HG03442 (cell line): ENCODE measurements around the gene FALEC.
A peak's percentile ranks its signal among the peaks of the same experiment; 100 is the strongest.

Experiments
- ATAC-seq: cut with Tn5 transposase; IDR thresholded peaks from one replicate; pipeline ENCODE4 v1.9.1; 2021; ENCODE audit warnings: mild to moderate bottlenecking, moderate library complexity; ENCODE audit not compliant: unreplicated experiment

FALEC gene

GRCh38 chr1:150544204-150544603 lies 28.7 kb downstream of the FALEC start:
- ATAC-seq, result no peak

- no peak for ATAC-seq
Observed at GRCh38 chr1:150545486-150546032, 30.0 kb downstream of the FALEC start.

- ATAC-seq, result no peak
Observed at GRCh38 chr1:150546294-150546937, 30.9 kb downstream of the FALEC start.

DNA sequence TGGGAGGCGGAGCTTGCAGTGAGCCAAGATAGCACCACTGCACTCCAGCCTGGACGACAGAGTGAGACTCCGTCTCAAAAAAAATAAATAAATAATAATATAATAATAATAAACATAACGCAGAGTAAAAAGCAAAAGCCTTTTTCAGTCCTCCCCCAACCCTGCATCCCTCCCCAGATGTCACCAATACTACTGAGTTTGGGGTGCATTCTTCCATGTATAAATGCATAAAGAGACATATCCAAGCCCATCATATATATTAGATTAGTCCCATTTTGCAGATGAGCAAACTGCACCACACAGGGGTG lies 32.7 kb downstream of the FALEC start:
- no peak for ATAC-seq

DNA sequence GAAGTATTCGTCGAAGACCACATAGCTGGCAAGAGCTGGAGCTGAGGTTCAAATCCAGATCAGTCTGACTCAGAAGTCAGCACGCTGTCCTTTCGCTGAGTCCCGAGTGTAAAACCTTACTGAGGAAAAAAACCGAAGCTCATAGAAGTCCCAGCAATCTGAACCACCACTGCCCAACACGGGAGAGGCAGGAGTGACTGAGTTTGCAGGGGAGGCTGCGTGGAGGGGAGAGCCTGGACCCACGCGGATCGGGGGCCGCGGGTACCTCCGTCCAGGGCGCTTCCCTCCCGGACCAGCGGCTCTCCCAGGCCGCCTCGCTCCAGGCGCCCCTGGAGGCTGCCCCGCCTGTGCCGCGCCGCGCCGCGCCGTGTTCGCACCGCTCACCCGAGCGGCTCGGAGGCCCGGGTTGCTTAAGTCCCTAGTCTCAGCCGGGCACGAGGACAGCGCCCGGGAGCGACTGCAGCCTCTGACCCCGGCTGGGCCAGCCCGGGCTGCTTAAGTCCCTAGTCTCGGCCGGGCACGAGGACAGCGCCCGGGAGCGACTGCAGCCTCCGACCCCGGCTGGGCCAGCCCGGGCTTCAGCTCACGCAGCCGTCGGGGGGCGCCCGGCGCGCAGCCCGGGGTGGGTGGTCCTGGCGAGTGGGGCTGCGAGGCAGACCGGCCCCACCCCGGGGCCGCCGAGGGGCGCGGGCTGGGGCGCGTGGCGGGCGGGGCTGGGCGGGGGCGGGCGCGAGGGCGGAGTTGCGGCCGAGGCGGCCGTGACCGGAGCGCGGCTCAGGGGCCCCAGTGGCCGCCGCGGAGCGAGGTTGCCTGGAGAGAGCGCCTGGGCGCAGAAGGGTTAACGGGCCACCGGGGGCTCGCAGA lies 33.3 kb downstream of the FALEC start, which contains the start of gene ADAMTSL4:
Gene ADAMTSL4, plus strand, starts transcription at position 777 of the 864 bp plus-strand sequence. CDS start 2,881 bp downstream, outside the sequence.
- ATAC-seq, result peak; percentile 53

- no peak for ATAC-seq
Observed at GRCh38 chr1:150549496-150550221, 34.1 kb downstream of the FALEC start.

DNA sequence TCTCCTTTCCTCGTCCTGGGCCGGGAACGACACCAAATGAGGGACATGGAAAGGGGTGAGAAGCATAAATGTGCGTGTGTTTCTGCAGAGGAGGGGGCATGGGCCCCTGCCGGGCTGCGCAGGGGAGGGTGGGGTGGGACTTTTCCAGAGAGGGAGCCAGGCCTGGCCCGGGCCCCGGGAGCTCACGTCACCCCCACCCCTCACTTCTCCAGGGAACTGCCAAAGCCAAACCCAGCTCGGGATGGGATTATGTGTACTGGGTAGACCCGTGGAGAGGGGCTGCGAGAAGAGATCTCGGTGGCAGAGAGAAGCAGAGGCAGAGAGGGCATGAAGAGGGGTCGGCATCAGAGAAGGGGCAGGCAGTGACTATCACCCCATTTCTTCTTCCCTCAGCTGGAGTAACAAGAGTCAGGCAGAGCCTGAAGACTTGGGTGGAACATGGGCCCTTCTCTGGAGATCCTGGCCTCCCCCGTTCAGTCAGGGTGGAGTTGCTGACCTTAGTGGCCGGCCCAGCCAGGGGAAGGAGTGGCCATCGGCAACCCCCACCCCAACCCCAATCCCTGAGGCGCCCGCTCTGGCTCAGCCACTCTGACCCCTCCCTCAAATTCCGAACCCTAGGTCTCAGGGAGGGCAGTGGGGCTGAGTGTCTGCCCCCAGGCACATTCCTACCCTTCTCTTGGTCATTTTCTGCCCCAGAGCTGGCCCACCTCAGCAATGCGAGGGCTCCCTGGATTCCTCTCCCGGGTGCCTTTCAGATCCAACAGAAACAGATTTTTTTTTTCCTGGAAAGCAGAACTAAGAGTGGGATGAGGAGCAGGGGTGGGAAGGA lies 34.9 kb downstream of the FALEC start:
- ATAC-seq, result no peak

- ATAC-seq, result no peak
Observed at GRCh38 chr1:150551051-150551783, 35.7 kb downstream of the FALEC start.

- no peak for ATAC-seq
Observed at GRCh38 chr1:150551784-150552127, 36.2 kb downstream of the FALEC start.

- no peak for ATAC-seq
Observed at GRCh38 chr1:150552128-150552910, 36.8 kb downstream of the FALEC start.

DNA sequence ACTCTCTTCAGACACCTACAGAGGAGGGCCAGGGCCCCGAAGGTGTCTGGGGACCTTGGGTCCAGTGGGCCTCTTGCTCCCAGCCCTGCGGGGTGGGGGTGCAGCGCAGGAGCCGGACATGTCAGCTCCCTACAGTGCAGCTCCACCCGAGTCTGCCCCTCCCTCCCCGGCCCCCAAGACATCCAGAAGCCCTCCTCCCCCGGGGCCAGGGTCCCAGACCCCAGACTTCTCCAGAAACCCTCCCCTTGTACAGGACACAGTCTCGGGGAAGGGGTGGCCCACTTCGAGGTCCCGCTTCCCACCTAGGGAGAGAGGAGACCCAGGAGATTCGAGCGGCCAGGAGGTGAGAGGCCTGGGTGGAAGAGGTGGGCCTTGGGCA lies 37.3 kb downstream of the FALEC start:
- no peak for ATAC-seq

DNA sequence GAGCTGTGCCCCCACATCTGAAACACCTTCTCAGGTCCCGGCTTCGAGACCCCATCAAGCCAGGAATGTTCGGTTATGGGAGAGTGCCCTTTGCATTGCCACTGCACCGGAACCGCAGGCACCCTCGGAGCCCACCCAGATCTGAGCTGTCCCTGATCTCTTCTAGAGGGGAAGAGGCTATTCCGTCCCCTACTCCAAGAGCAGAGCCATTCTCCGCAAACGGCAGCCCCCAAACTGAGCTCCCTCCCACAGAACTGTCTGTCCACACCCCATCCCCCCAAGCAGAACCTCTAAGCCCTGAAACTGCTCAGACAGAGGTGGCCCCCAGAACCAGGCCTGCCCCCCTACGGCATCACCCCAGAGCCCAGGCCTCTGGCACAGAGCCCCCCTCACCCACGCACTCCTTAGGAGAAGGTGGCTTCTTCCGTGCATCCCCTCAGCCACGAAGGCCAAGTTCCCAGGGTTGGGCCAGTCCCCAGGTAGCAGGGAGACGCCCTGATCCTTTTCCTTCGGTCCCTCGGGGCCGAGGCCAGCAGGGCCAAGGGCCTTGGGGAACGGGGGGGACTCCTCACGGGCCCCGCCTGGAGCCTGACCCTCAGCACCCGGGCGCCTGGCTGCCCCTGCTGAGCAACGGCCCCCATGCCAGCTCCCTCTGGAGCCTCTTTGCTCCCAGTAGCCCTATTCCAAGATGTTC lies 38.0 kb downstream of the FALEC start:
- ATAC-seq, result no peak

DNA sequence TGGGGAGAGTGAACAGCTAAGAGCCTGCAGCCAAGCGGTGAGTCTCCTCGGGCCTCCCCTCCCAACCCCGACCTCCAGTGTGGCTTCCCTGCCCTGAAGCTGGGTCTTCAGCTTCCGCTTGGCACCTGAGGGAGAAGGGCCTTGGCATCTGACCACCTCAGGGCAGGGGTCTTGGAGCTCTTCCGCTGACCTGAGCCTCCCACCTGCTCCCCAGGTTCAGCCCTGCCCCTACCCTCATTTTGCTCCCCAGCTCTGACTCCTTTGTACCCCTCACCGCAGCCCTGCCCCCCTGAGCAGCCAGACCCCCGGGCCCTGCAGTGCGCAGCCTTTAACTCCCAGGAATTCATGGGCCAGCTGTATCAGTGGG lies 38.5 kb downstream of the FALEC start:
- ATAC-seq, result no peak

DNA sequence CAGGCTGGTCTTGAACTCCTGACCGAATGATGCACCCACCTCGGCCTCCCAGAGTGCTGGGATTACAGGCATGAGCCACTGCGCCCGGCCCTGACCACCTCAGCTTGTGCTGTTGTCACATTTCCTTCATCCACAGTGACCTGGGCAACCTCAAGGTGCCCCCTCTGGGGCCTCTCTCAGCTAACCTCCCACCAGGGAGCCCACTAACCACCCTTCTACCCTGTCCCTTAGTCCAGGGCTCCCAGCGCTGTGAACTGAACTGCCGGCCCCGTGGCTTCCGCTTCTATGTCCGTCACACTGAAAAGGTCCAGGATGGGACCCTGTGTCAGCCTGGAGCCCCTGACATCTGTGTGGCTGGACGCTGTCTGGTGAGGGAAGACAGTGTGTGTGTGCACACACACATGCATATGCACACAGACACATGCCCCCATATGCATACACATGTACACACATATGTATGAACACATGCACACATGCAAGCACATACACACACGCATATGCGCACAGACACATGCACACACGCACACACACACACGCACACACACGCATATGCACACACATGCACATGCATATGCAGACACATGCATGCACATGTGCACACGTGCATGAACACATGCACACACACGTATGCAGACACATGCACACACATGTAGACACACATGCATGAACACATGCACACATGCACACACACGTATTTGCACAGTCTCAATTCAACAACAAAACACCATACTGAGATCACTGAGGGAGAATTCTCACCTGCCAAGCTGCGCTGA lies 39.8 kb downstream of the FALEC start:
- no peak for ATAC-seq

DNA sequence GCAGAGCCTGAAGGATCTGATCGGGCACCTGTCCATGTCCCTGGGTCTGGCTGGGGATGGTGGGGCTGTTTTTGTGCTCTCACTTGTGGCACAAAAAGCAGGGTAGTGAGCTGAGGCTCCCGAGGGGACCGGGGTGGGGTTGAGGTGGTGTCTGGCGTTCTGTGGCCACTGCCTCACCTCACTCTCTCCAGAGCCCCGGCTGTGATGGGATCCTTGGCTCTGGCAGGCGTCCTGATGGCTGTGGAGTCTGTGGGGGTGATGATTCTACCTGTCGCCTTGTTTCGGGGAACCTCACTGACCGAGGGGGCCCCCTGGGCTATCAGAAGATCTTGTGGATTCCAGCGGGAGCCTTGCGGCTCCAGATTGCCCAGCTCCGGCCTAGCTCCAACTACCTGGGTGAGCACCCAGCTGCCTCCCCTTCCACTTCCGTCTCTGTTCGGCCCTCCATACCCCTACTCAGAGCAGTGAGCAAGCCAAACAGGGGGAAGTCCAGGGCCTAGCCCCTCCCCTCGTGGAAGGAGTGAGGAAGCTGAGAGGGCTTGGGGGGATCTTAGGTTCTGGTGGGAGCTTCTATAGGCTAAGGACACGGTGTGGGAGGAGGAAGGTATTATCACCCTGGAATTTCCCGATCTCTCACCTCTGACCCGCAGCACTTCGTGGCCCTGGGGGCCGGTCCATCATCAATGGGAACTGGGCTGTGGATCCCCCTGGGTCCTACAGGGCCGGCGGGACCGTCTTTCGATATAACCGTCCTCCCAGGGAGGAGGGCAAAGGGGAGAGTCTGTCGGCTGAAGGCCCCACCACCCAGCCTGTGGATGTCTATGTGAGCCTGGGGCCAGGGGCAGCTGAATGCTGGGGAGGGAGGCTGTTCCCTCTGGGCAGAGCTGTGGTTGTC lies 40.7 kb downstream of the FALEC start:
- no peak for ATAC-seq

- ATAC-seq, result no peak
Observed at GRCh38 chr1:150557065-150557600, 41.6 kb downstream of the FALEC start.

DNA sequence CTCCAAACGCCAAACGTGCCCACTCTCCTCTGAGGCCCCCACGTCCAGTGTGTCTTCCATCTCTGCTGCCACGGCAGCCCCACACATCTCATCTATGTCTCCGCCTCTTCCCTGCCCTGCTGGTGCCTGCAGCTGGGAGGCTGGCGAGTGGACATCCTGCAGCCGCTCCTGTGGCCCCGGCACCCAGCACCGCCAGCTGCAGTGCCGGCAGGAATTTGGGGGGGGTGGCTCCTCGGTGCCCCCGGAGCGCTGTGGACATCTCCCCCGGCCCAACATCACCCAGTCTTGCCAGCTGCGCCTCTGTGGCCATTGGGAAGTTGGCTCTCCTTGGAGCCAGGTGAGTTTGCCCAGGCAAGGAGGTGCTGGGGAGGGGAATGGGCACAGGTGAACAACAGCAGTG lies 42.3 kb downstream of the FALEC start:
- ATAC-seq, result no peak
